Neural cell (in vitro differentiated cells): ENCODE results near the gene IFNB1. TPM values are rescaled to one million over a fixed set of nuclear protein-coding genes. Genes with fewer than 3 reads are reported as not detected.

ENCODE experiments used
- polyA plus RNA-seq: library from polyadenylated mRNA; depleted of rRNA; stranded (reverse); fragments of >200 nt; gene quantifications from 2 replicates; pipeline ENCODE4 v1.2.3, GENCODE V29; 2014
- small RNA-seq, 3 experiments: library from RNA; depleted of rRNA; stranded (forward); fragments of <200 nt; gene quantifications; one replicate each; pipeline ENCODE3, GENCODE V24; 2012

Gene IFNB1
- polyA plus RNA-seq, 1 donor from 2014 or later: not detected

Small RNA genes within 50 kb of the gene (small RNA-seq; reads per million reads assigned to genes)
- gene IFNWP4: 0 reads per million in 3 experiments

Other genes starting within 250 kb of the IFNB1 start
- not detected in 2 replicates for gene HACD4, start 46.3 kb downstream of the IFNB1 start, polyA plus RNA-seq
- gene IFNW1, start 63.9 kb upstream of the IFNB1 start, polyA plus RNA-seq: not detected in 2 replicates
- gene IFNA21, start 88.7 kb upstream of the IFNB1 start, polyA plus RNA-seq: not detected in 2 replicates
- gene IFNA4, start 109.6 kb upstream of the IFNB1 start, polyA plus RNA-seq: not detected in 2 replicates
- gene IFNA7, start 124.3 kb upstream of the IFNB1 start, polyA plus RNA-seq: not detected in 2 replicates
- not detected in 2 replicates for gene IFNA10, start 129.2 kb upstream of the IFNB1 start, polyA plus RNA-seq
- gene IFNA16, start 139.4 kb upstream of the IFNB1 start, polyA plus RNA-seq: not detected in 2 replicates
- gene IFNA17, start 150.3 kb upstream of the IFNB1 start, polyA plus RNA-seq: not detected in 2 replicates
- gene IFNA14, start 162.1 kb upstream of the IFNB1 start, polyA plus RNA-seq: not detected in 2 replicates
- not detected in 2 replicates for gene IFNA5, start 227.4 kb upstream of the IFNB1 start, polyA plus RNA-seq